AG20443 (cell line): Measurements from ENCODE around the gene GABBR2.

Experiments
- DNase-seq: peaks from one replicate; pipeline ENCODE4 v3.0.0; 2012; ENCODE audit warnings: low spot score, mixed read lengths

GABBR2 gene

GRCh38 chr9:98255578-98256296 lies 453.0 kb downstream of the GABBR2 start, which contains the start of gene TBC1D2:
Gene TBC1D2, minus strand, starts transcription at chr9:98255649. Its CDS starts 108 bp downstream, at chr9:98255541.
- DNase-seq: peak; percentile 98

DNA sequence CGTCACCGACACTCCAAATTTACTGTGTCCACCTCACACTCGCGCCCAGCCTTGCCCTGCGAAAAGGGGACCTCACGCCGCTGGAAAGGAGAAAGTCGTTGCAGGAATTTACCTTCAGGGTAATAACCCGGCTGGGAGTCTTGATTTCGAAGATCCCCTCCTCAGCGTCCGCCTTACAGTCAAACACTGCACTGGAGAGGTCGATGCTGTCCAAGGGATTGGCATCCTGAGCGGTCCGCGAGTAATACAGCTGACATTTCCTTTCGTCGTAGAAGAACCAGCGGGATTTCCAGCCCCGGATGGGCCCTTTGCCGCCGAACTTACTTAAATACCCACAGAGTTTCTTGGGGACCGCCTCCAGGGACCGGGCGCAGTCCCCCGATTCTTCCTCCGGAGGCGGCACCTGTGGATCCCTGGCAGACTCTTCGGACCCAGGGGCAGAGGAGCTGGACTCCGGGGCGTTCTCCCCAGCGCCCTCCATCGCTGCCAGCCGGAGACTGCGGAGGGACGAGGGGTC lies 453.6 kb downstream of the GABBR2 start:
- DNase-seq: no peak

GRCh38 chr9:98254228-98255060 lies 454.3 kb downstream of the GABBR2 start:
- no peak for DNase-seq

DNA sequence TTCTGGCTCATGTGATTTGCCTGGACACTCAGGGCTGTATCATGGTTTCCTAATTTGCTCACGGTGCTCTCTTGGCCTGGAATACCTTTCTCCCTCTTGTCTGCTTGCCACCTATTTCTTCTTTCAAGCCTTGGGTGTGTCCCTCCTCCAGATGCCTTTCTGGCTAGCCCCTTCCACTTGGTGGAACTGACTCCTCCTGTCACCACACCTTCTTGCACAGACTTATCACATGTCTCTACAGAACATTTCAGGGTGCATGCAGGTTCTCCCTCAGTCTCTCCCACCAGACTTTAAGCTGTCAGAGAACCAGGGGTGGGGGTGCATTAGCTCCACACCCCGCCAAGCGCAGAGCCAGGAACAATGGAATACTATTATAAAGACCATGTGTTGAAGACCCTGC lies 455.2 kb downstream of the GABBR2 start:
- DNase-seq: no peak

DNA sequence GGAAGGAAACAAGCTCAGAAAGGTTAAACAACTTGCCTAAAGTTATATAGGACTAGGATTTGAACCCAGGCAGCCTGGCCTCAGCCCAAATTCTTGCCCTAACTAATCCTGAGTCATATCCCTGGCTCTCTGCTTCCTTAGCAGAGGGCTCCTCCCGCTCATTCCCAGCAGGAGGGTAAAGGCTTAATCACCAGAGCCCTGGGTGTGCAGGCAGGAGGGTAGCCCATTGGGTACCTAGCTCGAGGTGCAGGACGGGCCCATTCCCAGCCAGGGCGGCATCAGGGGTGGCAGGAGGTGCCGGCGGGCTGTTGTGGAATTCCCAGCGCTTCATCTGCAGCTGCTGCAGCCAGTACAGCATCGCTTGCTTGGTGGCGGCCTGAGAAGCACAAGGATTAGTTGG lies 457.2 kb downstream of the GABBR2 start:
- DNase-seq: peak; percentile 74

DNA sequence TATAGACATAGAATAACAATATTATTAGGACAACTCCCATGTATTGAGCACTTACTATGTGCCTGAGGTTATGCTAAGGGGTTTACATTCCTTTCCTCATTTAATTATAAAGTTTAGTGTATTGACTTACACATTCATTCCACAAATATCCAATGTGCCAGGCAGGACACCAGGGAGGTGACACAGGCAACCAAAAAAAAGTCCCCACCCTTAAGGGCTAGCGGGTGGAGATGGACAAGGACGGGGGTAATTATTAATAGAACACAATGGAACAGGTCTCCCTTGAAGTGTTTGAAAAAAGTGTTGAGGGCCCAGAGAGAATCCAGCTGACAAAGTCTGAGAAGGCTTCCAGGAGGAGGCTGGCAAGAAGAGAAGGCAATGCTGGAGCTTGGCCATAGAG lies 459.0 kb downstream of the GABBR2 start:
- no peak for DNase-seq

DNA sequence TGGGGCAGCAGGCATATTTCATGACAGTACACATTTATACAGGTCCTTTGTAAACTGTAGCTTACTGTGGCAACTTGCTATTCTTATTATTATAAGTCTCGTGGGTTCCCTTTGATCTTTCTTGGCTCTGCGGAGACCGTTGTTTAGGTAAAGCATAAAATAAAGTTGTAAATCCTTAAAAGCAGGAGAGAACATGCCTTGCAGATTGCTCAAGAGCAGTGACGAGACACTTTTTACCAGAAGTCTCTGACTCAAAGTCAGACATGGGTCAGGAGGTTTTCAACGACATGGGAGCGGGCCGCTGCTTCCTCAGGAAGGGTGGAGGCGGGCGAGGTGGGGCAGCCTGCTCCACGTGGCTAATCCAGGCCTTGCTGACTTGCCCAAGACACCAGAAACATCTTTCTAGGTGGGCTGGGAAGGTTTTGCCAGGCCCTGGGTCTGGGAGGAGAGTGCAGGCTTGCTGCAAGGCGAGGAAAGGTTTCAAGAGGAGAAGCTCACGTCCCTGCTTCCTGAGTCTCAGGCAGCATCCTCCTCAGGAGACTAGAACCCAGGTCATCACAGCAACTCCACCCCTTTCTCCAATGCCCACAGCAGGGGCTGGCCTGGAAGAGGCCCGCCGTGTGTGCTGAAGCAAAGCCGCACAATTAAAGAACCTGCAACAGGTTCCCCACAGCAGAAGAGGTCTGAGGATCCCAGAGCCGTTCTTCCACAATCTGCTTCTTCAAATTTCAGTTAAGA lies 459.8 kb downstream of the GABBR2 start:
- DNase-seq: peak; percentile 83

DNA sequence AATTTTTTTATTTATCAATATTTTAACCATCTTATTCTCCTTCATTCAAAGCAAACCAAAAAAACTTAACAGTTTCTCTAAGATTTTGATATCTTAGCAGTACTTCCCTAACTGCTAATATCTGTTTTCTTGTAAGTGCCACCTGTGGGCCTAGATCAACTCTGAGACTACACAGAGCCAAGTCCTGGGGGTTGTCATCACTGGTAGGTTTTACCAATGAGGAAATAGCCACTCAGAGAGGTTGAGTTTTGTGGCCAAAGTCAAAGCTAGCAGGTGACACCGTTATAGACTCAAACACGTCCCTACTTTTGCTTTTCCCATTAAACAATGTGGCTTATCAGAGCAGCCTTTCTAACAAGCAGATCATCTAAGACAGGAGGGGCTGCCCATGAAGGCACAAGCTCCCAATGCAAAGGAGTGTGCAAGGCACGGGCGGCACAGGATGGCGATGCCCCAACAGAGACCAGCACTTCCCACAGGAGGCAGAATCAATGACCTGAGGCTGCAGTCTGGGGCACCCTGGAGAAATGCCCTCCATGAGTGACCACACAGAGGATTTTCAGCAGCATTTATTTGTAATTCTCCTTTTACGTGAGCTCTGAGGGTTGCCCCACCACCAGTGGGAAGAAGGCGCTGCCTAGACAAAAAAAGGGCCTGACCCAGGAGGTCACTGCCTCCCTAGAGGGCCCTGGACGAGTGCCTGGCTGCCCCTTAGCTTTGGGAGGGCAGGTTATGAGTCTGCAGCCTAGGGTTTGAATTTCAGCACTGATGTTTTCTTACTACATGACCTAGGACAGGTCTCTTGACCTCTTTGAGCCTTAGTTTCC lies 460.7 kb downstream of the GABBR2 start:
- DNase-seq: no peak

DNA sequence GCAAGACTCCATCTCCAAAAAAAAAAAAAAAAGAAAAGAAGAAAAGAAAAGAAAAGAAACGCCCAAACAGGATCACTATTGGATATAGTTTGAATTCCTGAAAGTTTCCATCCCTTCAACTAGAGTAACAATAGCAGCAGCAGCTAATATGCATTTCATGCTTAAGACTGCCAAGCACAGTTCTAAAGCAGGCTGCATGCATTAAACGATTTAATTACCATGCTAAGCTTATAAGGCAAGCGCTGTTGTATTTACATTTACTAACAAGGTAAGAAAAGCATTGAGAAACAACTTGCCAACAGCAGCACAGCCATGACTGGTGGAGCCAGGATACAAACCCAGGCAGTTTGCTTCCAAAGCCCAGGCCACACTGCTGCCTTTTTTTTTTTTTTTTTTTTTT lies 466.3 kb downstream of the GABBR2 start:
- no peak for DNase-seq

DNA sequence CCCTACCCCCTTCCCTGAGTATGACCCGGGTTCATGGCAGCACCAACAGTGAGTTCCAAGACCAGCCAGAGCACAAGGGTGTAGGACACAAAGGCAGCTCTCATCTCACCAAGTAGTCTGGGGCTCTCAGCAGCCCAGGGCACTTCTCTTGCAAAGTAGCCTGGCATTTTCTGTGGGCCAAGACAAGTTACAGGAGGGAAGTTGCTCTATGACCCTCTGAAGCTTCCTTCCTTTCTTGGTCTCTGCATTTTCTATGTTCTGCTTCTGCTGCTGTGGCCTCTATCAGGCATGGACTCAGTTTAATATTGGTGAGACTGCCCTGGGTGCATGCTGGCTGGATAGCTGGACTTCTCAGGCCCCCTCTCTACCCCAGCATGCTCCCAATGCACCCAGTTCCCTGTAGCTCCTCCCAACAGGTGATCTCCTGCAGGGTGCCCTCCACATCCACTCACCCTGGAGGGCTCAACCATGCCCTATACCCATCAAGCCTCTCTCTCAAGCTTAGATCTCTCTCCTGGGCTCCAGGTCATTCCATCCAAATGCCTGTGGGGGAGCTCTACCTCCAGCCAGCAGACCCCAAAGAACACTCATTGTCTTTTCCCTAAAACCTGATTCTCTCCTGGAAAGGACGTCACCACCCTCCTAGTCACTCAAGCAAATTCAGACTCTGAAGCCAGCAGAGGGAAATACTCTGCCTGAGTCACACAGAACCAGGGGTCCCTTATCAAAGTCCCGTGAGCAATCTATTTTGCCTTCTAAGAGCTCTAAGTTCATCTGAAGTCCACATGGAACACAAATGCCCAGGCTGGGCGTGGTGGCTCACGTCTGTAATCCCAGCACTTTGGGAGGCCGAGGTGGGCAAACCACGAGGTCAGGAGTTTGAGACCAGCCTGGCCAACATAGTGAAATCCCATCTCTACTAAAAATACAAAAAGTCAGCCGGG lies 467.1 kb downstream of the GABBR2 start:
- DNase-seq: no peak

DNA sequence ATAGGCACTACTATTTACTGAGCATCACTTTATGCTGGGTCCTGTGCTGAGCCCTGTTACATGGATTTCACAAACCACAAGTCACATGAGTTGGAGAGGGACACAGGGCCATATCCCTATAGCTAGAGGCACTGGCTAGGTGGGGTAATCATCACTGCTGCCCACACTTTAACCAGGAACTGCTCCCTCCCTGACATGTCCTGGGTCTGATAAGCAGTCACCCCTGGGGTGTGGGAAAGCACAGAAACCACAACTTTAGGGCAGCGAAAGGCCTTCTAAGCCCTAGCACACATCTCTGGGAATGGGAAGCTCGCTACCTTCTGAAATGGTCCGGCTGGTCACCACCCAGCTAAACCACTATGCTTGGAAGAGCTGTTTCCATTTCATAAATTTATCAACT lies 468.3 kb downstream of the GABBR2 start:
- no peak for DNase-seq
